Nephron (organoid): ENCODE data around the gene KRTAP10-7.
A peak's percentile ranks its signal among the peaks of the same experiment; 100 is the strongest.

Experiments used
- H3K27ac Mint-ChIP-seq, 3 experiments: 2 replicates each; pipeline ENCODE4 v1.8.0; 2020; ENCODE audit warnings: mixed read lengths in 3 of 3, mild to moderate bottlenecking in 2 of 3, moderate library complexity in 1 of 3
- H3K27me3 Mint-ChIP-seq: 2 replicates; pipeline ENCODE4 v1.8.0; 2021; ENCODE audit warnings: low read depth, mild to moderate bottlenecking, moderate library complexity, mixed read lengths
- H3K36me3 Mint-ChIP-seq: 2 replicates; pipeline ENCODE4 v1.8.0; 2020; ENCODE audit warnings: low read depth, mixed read lengths
- H3K4me1 Mint-ChIP-seq: 2 replicates; pipeline ENCODE4 v1.8.0; 2020; ENCODE audit warnings: mixed read lengths
- H3K4me3 Mint-ChIP-seq, 3 experiments: 2 replicates each; pipeline ENCODE4 v1.8.0; 2020; ENCODE audit warnings: mild to moderate bottlenecking in 3 of 3, mixed read lengths in 3 of 3, moderate library complexity in 2 of 3
- H3K9me3 Mint-ChIP-seq: 2 replicates; pipeline ENCODE4 v1.8.0; 2020; ENCODE audit warnings: mixed read lengths
- CTCF ChIP-seq, 3 experiments: fragments of 200-600 bp; sonication (generic); IDR thresholded peaks; one replicate each; pipeline ENCODE4 v1.5.0; 2021; ENCODE audit warnings: antibody characterized with exemption in 3 of 3; ENCODE audit not compliant: unreplicated experiment in 3 of 3

The KRTAP10-7 gene

GRCh38 chr21:44581158-44581557, 19.2 kb upstream of the KRTAP10-7 start:
- no peak overlapping the region for H3K4me3 Mint-ChIP-seq
- peaks cover 43% of the 10 kb centered on the region for H3K9me3 Mint-ChIP-seq
- H3K36me3 Mint-ChIP-seq: peaks cover 4% of the 10 kb centered on the region
- no peak for TF ChIP-seq CTCF (IDR thresholded peaks at IDR 0.05; ENCODE audit: unreplicated experiment in 3 of 3)
- peaks cover 21% of the 10 kb centered on the region for H3K27me3 Mint-ChIP-seq
- no peak overlapping the region for H3K27ac Mint-ChIP-seq
- H3K4me1 Mint-ChIP-seq: no peaks in the 10 kb centered on the region

DNA sequence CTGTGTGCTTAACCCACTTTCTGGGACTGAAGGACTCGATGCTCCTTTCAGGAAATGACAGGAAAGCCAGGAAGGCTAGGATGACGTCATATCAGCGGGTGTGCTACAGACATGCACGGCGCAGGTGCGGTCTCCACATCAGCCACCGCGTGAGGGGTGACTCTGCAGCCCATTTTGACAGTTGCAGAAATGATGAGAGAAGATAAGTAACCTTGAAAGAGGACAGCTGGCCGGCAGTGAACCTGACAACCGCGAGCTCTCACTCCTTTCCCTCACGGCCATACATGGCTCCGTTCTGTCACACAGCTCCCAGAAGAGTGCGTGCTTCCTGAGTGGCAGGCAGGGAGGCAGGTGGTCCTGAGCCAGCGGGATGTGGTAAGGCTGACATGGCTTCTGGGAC, 18.3 kb upstream of the KRTAP10-7 start:
- Mint-ChIP-seq H3K27me3 (peaks cover 27% of the 10 kb centered on the region), H3K27ac (no peak overlapping the region), H3K9me3 (peaks cover 45% of the 10 kb centered on the region), H3K36me3 (peaks cover 4% of the 10 kb centered on the region), H3K4me3 (no peak overlapping the region), H3K4me1 (no peaks in the 10 kb centered on the region)
- TF ChIP-seq CTCF (IDR thresholded peaks at IDR 0.05; ENCODE audit: unreplicated experiment in 3 of 3): no peak

- Mint-ChIP-seq H3K9me3 (peaks cover 40% of the 10 kb centered on the region), H3K27ac (peak overlapping the region in 1 of 3 experiments; percentile 72), H3K4me3 (no peak overlapping the region), H3K4me1 (no peaks in the 10 kb centered on the region), H3K27me3 (peaks cover 37% of the 10 kb centered on the region), H3K36me3 (peaks cover 4% of the 10 kb centered on the region)
- TF ChIP-seq CTCF (IDR thresholded peaks at IDR 0.05; ENCODE audit: unreplicated experiment in 3 of 3): no peak
These were observed 17.2 kb upstream of the KRTAP10-7 start for GRCh38 chr21:44583089-44583799.

DNA sequence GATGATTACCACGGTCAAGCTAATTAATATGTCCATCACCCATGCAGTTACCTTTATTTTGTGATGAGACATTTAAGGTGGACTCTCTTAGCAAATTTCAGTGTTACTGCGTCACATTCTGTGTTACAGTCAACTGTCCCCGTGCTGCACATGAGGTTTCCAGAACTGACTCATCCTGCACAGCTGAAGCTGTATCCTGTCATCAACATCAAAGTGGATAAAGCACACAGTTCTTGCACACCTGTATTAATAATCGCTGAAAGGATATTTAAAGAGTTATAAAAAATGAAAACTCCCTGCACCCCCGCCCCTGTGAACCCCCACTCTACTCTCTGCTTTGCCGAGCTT, 16.6 kb upstream of the KRTAP10-7 start:
- Mint-ChIP-seq H3K4me1 (no peaks in the 10 kb centered on the region), H3K4me3 (no peak overlapping the region), H3K36me3 (peaks cover 4% of the 10 kb centered on the region), H3K9me3 (peaks cover 38% of the 10 kb centered on the region), H3K27me3 (peaks cover 37% of the 10 kb centered on the region), H3K27ac (no peak overlapping the region)
- no peak for TF ChIP-seq CTCF (IDR thresholded peaks at IDR 0.05; ENCODE audit: unreplicated experiment in 3 of 3)

GRCh38 chr21:44585892-44586291, 14.5 kb upstream of the KRTAP10-7 start:
- Mint-ChIP-seq H3K27ac (no peak overlapping the region), H3K36me3 (no peaks in the 10 kb centered on the region), H3K4me1 (no peaks in the 10 kb centered on the region), H3K9me3 (peaks cover 31% of the 10 kb centered on the region), H3K4me3 (no peak overlapping the region), H3K27me3 (peaks cover 28% of the 10 kb centered on the region)
- TF ChIP-seq CTCF (IDR thresholded peaks at IDR 0.05; ENCODE audit: unreplicated experiment in 3 of 3): no peak

- Mint-ChIP-seq H3K4me1 (peaks cover 10% of the 10 kb centered on the region), H3K9me3 (peaks cover 15% of the 10 kb centered on the region), H3K36me3 (no peaks in the 10 kb centered on the region), H3K27me3 (peaks cover 37% of the 10 kb centered on the region), H3K4me3 (no peak overlapping the region), H3K27ac (no peak overlapping the region)
- no peak for TF ChIP-seq CTCF (IDR thresholded peaks at IDR 0.05; ENCODE audit: unreplicated experiment in 3 of 3)
These were observed 11.3 kb upstream of the KRTAP10-7 start for GRCh38 chr21:44589094-44589493.
